Smooth muscle cell (in vitro differentiated cells): ENCODE measurements around the gene CNOT4. TPM values are rescaled to one million over a fixed set of nuclear protein-coding genes. Genes with fewer than 3 reads are reported as not detected.

ENCODE experiments used
- DNase-seq: peaks from one replicate; lab custom pipeline; 2025; ENCODE audit not compliant: unreplicated experiment; lab: John Stamatoyannopoulos, UW
- H2AFZ ChIP-seq: fragments of 200-600 bp; sonication (generic); 2 replicates; pipeline ENCODE4 v1.6.0; 2016; ENCODE audit warnings: antibody characterized with exemption, low read depth, mild to moderate bottlenecking
- H3F3A ChIP-seq: fragments of 200-600 bp; sonication (generic); 2 replicates; pipeline ENCODE4 v1.6.0; 2017; ENCODE audit warnings: antibody characterized with exemption, low read depth
- H3K27ac ChIP-seq: fragments of 200-600 bp; sonication (generic); 2 replicates; pipeline ENCODE4 v1.5.1; 2016; ENCODE audit warnings: low read depth, mild to moderate bottlenecking
- H3K27me3 ChIP-seq: fragments of 200-600 bp; sonication (generic); 2 replicates; pipeline ENCODE4 v1.6.1; 2016; ENCODE audit warnings: low read depth, mild to moderate bottlenecking
- H3K36me3 ChIP-seq: fragments of 200-600 bp; sonication (generic); 2 replicates; pipeline ENCODE4 v1.5.1; 2016; ENCODE audit warnings: low read depth
- H3K4me1 ChIP-seq: fragments of 200-600 bp; sonication (generic); 2 replicates; pipeline ENCODE4 v1.5.1; 2016; ENCODE audit warnings: low read depth
- H3K4me2 ChIP-seq: fragments of 200-600 bp; sonication (generic); 2 replicates; pipeline ENCODE4 v1.6.0; 2016; ENCODE audit warnings: mild to moderate bottlenecking
- H3K4me3 ChIP-seq: fragments of 200-600 bp; sonication (generic); 2 replicates; pipeline ENCODE4 v1.5.1; 2016; ENCODE audit warnings: mild to moderate bottlenecking
- H3K79me2 ChIP-seq: fragments of 200-600 bp; sonication (generic); 2 replicates; pipeline ENCODE4 v1.6.0; 2016; ENCODE audit warnings: low read depth, mild to moderate bottlenecking
- H3K9ac ChIP-seq: fragments of 200-600 bp; sonication (generic); 2 replicates; pipeline ENCODE4 v1.6.0; 2016; ENCODE audit warnings: low read depth
- H3K9me3 ChIP-seq: fragments of 200-600 bp; sonication (generic); replicated peaks from 2 replicates; pipeline ENCODE4 v1.5.1; 2016; ENCODE audit warnings: low read depth
- H4K20me1 ChIP-seq: fragments of 200-600 bp; sonication (generic); 2 replicates; pipeline ENCODE4 v1.6.0; 2016; ENCODE audit warnings: low read depth
- CTCF ChIP-seq: fragments of 200-600 bp; sonication (generic); IDR thresholded peaks from 2 replicates; pipeline ENCODE4 v1.5.1; 2017; ENCODE audit warnings: borderline replicate concordance, mild to moderate bottlenecking, antibody characterized with exemption; ENCODE audit not compliant: insufficient read depth, poor library complexity, severe bottlenecking
- WGBS: methylation state at CpG from one replicate; pipeline ENCODE4 v1.1.7; 2016; ENCODE audit warnings: low lambda C conversion rate; 5-methylcytosine and 5-hydroxymethylcytosine counted together
- polyA plus RNA-seq: library from polyadenylated mRNA; unstranded; fragments of >200 nt; fragmentation: Nextera tagmentation; extraction: Ambion mirVana; gene quantifications from 2 replicates; pipeline ENCODE4 v1.2.1, GENCODE V29; 2016
- total RNA-seq: library from RNA; depleted of rRNA; stranded (reverse); fragments of >200 nt; gene quantifications from 2 replicates; pipeline ENCODE4 v1.2.3, GENCODE V29; 2014

Gene CNOT4
- total and polyA plus RNA-seq, 2 experiments from 2014 or later: 15.8 to 22.9 TPM

DNA sequence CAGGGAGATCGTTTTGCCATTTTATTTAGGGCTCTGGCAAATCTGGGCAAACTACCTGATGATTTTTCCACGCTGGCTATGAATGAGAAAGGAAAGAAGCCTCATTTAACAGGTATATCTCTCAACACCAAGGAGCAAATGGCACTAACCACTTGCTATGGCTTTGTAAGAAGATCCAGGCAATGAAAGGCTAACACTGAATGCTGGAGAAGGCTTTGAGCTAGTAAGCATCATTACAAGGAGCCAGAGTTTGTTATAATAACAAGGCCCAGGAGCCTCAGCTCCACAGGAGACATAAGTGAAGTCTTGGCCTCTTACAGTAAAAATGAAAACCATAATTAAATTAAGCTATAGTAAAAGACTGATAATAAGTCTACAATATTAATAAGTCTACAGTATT is 123.1 kb downstream of the CNOT4 start:
- no peak for TF ChIP-seq CTCF
- Histone ChIP-seq H3K4me3 (no peak overlapping the region), H3K27me3 (no peaks in the 10 kb centered on the region), H2AFZ (no peak overlapping the region), H3K9me3 (no peaks in the 10 kb centered on the region), H3K9ac (no peak overlapping the region), H3K27ac (no peak overlapping the region), H3K36me3 (peaks cover 4% of the 10 kb centered on the region), H3K4me2 (no peak overlapping the region), H4K20me1 (peaks cover 31% of the 10 kb centered on the region), H3K79me2 (no peaks in the 10 kb centered on the region), H3F3A (no peaks in the 10 kb centered on the region), H3K4me1 (no peaks in the 10 kb centered on the region)
- 83% methylated on average over 2 of the region's 2 CpGs for WGBS
- no peak for DNase-seq

GRCh38 chr7:135386181-135386580 is 123.7 kb downstream of the CNOT4 start:
- Histone ChIP-seq H3K9me3 (no peaks in the 10 kb centered on the region), H3F3A (no peaks in the 10 kb centered on the region), H3K4me3 (no peak overlapping the region), H3K4me2 (no peak overlapping the region), H3K27me3 (no peaks in the 10 kb centered on the region), H3K79me2 (no peaks in the 10 kb centered on the region), H2AFZ (no peak overlapping the region), H3K9ac (no peak overlapping the region), H3K36me3 (peaks cover 4% of the 10 kb centered on the region), H3K27ac (no peak overlapping the region), H3K4me1 (peaks cover 6% of the 10 kb centered on the region), H4K20me1 (peaks cover 31% of the 10 kb centered on the region)
- no peak for TF ChIP-seq CTCF
- DNase-seq: no peak

DNA sequence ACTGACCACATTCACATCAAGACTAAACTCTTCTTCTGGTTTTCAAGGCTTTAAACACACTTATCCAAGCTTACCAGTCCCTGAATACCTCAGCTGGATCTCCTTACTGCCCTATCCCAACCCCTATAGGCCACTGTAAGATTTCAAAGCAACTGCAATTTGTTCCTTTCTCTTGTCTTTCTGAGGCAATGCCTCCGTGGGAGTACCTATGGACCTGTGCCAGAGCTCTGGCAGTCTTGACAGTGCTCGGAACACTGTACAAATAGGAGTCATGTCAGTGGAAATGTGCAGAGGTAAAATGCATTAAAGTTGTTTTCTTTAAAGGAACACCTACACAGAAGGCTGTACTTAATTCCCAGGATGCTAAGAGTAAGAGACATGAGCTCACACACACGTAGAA is 124.7 kb downstream of the CNOT4 start:
- H3K9ac ChIP-seq: no peak overlapping the region
- H2AFZ ChIP-seq: no peak overlapping the region
- TF ChIP-seq CTCF: no peak
- H3K36me3 ChIP-seq: peaks cover 4% of the 10 kb centered on the region
- H3K9me3 ChIP-seq: no peaks in the 10 kb centered on the region
- no peaks in the 10 kb centered on the region for H3K79me2 ChIP-seq
- WGBS: 81% methylated on average over 3 of the region's 3 CpGs
- DNase-seq: no peak
- no peak overlapping the region for H3K27ac ChIP-seq
- H3K4me1 ChIP-seq: peaks cover 9% of the 10 kb centered on the region
- no peak overlapping the region for H3K4me3 ChIP-seq
- H3F3A ChIP-seq: no peaks in the 10 kb centered on the region
- no peaks in the 10 kb centered on the region for H3K27me3 ChIP-seq
- no peak overlapping the region for H3K4me2 ChIP-seq
- peaks cover 30% of the 10 kb centered on the region for H4K20me1 ChIP-seq

- Histone ChIP-seq H3F3A (no peaks in the 10 kb centered on the region), H3K4me3 (no peak overlapping the region), H2AFZ (no peak overlapping the region), H3K27me3 (no peaks in the 10 kb centered on the region), H3K36me3 (no peaks in the 10 kb centered on the region), H3K4me1 (peaks cover 9% of the 10 kb centered on the region), H3K27ac (no peak overlapping the region), H3K9me3 (no peaks in the 10 kb centered on the region), H3K9ac (no peak overlapping the region), H4K20me1 (peaks cover 28% of the 10 kb centered on the region), H3K4me2 (no peak overlapping the region), H3K79me2 (no peaks in the 10 kb centered on the region)
- no peak for DNase-seq
- 93% methylated on average over 2 of the region's 2 CpGs for WGBS
- no peak for TF ChIP-seq CTCF
These were observed 126.3 kb downstream of the CNOT4 start for GRCh38 chr7:135383525-135384175.
